Measurements from ENCODE around the gene DPT.

The DPT gene

GRCh38 chr1:168697356-168698126 is 31.5 kb downstream of the DPT start:
- DNase-seq: no peak

DNA sequence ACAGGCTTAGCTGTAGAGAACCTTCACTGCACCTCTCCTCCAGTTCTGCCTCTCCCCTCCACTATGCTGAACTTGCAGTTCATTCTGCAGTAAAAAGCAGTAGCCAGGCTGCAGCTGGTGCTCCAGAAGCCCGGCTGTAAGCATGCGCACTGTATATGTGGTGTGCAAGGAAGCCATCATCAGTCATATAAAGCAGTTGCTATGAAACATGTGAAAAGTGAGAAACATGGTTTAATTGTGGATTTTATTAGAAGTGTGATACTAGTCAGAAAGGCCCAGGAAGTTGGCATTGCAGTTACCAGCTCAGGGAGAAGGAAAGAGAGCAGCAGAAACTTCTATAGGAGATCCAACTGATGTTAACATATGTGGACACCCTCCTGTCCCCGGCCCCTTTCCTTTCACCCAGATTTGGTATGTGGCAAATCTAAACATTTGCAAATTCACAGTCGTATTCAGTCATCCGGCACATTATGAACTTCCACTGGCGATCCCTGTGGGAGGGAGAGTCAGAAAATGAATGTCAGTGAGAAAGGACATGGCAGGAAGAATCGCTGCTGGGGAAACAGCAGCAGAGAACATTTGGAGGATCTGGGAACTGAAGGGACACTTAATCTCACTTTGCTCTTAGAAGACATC is 32.8 kb downstream of the DPT start:
- DNase-seq: no peak

- no peak for DNase-seq
Observed at GRCh38 chr1:168693872-168694238, 35.2 kb downstream of the DPT start.

DNA sequence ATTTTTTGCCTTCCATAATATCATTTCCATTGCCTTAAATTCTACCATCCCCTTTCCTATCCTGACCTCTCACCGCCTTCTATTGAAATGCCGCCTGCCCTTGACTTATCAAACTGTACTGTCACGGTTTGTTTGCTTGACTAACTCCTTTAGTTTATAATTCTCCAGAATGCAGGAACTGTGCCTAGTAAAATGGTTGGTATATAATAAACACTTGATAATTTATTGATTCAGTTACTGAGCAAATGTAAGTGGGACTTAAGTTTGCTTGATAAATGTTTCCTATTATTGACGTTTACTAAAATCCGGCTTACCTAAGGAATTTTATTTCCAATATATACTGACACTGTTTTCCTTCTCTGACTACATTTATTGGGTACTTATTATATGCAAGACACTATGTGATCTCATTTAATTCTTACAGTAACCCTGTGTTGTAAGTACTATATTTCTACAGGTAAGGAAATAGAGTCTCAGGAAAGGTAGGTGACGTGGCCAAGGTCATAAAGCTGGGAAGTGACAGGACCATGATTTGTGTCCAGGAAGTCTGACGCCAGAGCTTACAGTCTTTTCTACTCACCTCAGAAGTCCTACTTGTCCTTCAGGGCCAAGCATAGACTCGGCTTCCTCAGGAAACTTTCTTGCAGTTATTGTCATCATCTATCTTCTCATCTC is 35.7 kb downstream of the DPT start:
- DNase-seq: no peak

DNA sequence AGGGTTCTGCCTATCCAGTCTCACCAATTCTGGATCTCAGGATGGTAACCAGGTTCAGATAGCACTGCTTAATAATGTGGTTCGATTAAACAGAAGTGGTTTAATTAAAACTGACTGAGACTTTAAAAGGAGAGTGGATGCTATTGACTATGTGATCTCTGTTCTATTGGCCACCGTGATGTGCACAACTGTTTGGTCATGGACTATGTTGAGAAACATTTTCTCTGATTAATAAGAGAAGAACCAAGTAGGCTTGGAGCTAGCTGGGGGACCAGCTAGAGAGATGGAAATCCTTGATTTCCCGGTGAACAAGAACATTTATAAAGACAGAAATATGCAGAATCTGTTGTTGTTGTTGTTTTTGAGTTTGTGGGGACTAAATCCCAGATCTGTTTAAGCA is 36.5 kb downstream of the DPT start:
- DNase-seq: no peak

DNA sequence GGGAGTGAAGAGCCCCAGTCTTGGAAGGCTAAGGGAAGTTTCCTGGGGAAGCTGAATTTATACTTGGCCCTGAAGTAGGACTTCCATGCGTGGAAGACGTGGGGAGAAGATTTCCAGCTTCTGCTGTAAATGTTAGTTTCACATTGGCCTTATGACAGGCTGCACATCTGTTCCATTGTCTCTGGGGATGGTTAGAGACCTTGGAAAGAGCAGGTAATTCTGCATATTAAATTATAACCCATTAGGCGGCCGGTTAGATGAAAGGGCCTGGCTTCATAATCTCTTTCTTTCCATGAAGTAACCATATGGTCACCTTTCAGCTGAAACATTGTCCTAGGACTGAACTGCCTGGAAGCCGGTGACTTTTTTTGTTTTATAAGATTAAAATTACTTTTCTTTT is 37.5 kb downstream of the DPT start:
- DNase-seq: no peak

GRCh38 chr1:168689726-168690602 is 39.0 kb downstream of the DPT start:
- DNase-seq: no peak

DNA sequence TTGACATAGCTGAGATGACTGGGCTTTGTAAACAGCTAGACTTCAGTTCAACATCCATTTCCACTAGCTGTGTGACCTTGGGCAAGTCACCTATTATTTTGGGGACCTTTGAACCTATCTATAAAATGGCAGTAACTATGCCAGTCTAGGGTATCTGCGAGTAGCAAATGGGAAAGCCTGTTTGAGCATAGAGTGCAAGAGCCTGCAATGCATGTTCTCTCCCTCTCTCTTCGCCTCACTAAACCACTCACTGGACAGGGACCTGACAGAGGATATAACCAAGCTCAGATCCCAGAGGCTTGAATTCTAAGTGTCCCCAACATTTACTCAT is 39.7 kb downstream of the DPT start:
- DNase-seq: no peak

GRCh38 chr1:168688644-168689326 is 40.2 kb downstream of the DPT start:
- no peak for DNase-seq

- DNase-seq: no peak
Observed at GRCh38 chr1:168687816-168688215, 41.2 kb downstream of the DPT start.

DNA sequence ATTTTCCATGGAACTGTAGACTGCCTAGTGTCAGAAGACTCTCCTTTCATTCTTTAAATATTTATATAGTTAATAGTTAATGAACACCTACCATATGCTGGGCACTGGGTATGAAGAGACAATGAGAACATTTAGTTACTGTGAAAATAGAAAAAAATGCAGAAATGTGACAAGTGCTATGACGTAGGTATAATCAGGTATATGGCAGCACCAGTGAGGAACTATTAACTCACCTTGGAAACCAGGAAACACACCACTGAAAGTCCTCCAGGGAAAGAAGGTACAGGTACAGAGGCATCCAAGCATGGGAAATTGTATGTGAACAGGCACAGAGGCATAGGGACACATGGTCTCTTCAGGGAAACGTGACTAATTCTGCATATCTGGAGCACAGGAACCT is 42.3 kb downstream of the DPT start:
- DNase-seq: no peak

GRCh38 chr1:168683871-168684270 is 45.1 kb downstream of the DPT start:
- DNase-seq: no peak

DNA sequence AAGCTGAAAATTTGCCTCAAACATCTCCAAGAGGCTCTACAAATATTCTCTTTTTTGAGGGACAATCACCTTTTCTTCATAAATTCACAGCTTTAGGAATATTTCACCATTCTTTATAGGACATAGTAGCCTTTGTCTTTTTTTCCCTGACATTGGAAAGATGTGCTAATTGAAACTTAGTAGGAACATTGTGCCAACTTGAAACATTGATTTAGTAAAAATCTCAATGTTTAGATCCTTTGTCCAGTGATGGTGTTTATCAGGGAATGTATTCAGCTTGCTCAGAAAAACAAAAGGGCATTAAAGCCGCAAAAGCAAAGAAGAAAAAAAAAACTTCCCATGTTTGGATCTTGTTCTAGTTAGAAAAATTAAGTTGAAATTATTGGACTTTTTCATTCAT is 52.1 kb downstream of the DPT start:
- no peak for DNase-seq

DNA sequence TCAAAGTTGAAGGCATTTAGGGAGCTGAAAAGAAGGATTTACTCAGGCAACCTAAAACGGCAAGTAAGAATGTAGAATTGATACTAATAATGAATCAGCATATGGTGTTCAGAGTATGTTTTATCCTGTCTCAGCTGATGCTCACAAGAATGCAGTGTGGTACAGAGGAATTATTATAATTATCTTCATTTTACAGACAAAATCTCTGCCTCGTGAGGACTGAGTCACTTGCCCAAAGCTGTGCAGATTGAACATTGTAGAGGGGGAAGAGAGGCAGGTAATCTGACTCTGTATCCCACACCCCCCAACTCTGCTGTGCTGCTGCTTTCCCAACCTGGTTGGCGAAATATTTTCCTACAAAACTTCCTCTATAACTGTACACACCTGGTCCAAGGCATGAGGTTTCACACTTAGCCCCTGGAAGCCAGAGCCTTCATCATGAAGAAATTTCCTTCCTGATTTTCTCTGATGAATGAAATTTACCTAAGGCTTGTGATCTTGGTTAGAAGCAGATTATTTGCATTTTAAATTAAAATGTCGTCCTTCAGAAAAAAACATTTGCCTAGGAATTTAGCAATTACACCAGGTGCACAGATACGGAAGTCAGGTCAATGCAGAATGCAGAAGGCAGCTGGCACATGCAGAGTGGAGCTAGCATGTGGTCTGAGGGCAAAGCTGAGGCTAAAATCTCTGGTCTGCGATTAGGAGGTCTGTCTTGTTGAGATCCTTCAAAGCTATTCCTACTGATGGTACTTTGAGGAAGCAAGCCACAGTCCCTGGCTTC is 52.8 kb downstream of the DPT start:
- no peak for DNase-seq

DNA sequence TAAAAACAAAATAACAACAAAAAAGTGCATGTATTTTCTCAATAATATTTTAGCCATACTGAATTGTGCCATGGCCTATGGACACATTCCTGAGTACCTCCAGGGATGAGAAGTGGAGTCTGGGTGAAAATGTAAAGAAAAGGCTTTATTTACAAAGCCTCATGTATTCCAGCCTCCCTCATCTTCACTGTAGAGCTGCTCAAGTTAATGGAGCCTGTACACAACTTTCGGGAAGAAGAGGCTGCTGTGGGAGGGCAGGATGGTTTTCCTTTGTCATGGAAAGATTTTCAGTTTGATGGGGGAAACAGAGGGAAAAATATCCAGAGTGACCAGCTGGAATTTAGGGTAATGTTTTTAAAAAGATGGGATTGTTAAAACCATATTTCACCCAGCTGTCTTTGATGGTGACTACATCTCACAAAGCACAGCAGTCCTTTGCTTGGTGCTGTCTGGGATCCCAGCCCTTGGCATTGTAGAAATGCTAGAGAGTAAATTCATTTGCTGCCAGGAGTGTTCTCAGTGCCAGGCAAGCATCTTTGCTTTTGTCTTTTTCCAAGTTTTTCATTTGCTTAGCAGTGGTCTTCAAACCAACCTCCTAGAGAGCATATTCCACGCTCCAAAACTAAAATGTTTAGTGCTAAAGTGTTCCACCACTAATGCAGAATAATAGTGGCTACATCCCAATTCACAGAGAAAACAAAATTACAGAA is 54.9 kb downstream of the DPT start:
- no peak for DNase-seq

GRCh38 chr1:168672278-168672677 is 56.7 kb downstream of the DPT start:
- no peak for DNase-seq

DNA sequence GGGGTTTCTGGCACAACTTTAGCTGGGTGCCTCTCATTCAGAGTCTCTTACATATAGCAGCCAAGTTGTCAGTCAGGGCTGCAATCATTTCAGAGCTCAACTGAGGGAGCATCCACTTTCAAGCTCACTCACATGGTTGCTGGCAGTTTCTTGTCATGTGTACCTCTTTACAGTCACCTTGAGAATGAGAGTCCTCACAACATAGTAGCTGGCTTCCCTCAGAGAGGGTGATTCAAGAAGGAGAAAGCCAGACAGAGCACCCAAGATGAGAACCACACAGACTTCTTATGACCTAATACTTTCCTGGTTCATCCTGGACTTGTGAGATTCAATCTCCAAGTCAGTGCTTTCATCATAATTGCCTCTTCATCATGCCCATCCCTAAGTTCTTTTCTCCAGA is 57.2 kb downstream of the DPT start:
- no peak for DNase-seq

- DNase-seq: no peak
Observed at GRCh38 chr1:168665975-168666374, 63.0 kb downstream of the DPT start.

DNA sequence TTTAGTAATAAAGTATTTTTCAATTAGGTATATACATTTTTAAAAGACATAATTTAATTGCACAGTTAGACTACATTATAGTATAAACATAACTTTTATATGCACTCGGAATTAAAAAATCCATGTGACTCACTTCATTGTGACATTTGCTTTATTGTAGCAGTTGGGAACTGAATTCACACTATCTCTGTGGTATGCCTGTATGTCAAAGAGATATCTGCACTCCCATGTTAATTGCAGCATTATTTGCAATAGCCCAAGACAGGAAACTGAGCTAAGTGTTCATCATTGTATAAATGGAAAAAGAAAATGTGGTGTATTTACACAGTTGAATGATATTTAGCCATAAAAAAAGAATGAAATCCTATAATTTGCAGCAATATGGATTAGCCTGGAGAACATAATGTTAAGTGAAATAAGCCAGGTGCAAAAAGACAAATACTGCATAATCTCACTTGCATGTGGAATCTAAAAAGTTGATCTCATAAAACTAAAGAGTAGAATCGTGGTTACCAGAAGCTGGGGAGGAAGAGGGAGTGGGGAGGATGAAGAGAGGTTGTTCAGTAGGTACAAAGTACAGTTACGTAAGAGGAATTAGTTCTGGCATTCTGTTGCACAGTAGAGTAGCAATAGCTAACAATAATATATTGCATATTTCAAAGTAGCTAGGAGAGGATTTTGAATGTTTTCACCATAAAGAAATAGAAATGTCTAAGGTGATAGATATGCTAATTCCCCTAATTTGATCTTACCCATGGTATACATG is 64.8 kb downstream of the DPT start:
- no peak for DNase-seq

DNA sequence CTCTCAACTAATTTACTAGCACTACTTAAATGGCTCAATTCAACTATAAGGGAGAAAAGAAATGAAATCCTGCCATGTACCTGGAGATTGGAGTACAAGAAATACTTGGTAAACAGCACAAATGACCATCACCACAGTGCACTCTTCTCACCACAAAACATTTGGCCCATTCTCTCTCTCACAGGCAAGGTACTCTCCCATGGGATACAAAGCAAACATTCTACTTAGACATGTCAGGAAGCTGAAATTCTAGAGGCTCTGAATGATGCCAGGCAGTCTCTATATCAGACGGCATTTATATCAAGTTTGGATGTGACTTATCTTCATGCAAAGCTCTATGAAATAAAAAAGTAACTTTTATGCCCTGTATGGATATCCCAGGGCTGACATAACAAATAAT is 72.5 kb downstream of the DPT start:
- DNase-seq: no peak

Data from GF-D8 (cell line).